Stimulated activated CD8-positive, alpha-beta memory T cell treated with anti-CD3 and anti-CD28 coated beads, Interleukin-4, amount 100 ng/mL, for 48 hours (primary cell): Measurements from ENCODE around the gene TRAF3IP1.
"Not testable (repeated sequence)": the region's sequence is repeated elsewhere in the genome, so short reads cannot be mapped to it uniquely, and the experiment has no call there.

Experiments used
- DNase-seq: peaks from one replicate; pipeline ENCODE4 v3.0.0-alpha.2; 2020

Gene TRAF3IP1

DNA sequence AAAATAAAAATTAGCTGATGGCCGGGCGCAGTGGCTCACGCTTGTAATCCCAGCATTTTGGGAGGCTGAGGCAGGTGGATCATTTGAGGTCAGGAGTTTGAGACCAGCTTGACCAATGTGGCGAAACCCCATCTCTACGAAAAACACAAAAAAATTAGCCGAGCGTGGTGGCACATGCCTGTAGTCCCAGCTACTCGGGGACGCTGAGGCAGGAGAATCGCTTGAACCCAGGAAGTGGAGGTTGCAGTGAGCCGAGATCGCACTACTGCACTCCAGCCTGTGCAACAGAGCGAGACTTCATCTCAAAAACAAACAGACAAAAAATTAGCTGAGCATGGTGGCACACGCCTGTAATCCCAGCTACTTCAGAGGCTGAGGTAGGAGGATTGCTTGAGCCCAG lies 9.6 kb upstream of the TRAF3IP1 start:
- DNase-seq = not testable (repeated sequence)

DNA sequence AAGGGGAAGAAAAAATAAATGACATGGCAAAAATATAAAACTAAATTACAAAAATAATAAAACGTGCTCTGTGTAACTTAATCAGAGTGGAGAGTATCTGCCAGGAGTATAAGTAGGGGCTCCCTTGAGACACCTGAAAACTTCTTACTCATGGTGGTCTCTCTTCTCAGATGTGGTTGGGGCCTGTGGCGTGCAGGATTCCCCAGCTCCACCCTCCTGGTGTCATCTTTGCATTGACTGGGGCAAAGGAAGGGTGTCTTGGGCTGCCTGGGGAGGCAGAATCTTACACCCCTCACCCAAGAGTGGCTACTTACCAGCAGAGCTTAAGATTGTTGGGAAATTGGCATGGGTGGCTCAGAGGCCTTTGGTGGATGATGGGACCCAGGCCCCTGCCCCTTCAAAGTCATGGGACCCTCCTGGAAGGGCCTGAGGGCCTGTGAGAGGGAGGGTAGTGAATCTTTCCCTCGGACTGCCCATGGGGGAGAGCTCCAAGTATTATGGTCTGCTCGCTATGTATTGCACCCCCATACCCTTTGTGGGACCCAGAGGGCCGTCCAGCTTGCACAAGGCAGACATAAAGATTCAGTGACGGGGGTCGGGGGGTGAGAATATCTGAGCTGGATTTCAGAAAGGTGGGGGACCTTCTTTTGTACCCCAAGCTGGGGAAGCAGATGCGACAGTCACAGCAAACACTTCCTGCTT lies 6.9 kb upstream of the TRAF3IP1 start:
- peak; percentile 44 for DNase-seq

DNA sequence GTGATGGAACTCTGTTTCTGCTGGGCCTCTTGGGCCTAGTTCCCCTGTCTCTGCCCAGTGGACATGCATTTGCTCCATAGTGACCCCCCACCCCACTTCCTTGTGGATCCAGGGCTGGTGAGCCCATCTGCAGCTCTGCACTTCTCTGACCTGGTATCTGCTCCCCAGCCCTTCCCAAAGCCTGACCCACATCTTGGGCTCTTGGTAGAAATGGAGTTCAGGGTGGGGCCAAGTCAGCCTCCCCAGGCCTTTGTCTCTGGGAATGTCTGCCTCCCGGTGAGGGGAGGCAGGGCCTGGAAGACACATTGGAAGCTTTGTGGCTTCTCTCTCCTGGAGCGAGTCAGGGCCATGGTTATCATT lies 6.3 kb upstream of the TRAF3IP1 start:
- no peak for DNase-seq

DNA sequence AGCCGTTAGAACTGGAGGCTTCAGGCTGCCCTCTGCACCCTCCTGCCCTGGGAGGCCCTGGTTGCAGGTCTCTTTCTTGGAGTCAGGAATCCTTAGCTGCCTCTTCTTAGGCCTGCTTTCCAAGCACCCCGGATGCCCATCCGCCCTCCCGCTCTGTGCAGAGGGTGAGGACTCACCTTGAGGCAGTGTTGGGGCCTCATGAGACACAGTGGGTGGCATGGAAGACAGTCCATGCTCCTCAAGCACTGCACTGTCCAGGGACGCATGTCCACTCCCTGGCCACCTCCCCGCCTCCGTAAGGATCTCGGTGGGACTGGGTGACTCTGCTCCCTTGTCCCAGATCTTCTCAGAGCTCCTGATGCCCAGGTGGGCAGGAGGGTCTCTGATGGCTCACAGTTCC lies 5.7 kb upstream of the TRAF3IP1 start:
- DNase-seq = no peak

DNA sequence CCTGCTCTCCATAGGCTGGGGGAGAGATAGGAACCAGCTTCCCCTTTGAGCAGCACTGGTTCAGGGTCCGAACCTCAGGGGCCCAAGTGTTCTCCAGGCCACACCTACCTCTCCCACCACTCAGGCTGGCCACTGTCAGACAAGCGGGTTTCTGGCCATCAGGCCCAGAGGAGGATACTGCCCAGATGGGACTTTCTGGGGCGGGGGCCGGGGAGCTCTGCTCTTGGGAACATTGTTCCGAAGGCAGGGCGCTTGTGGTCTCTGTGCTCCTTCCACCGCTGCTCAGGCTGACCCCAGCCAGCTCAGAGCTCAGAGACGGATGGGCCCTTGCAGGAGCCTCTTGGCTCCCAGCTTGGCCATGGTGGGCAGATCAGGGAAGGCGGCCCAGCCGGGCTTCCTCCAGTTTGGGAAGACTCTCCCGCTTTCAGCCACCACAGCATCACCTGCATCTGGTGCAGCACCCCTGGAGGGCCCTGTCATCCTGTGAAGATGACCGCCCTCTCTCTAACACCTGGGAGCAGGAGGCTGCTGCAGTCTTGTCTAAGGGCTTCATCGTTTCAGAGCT lies 5.2 kb upstream of the TRAF3IP1 start:
- DNase-seq = no peak

DNA sequence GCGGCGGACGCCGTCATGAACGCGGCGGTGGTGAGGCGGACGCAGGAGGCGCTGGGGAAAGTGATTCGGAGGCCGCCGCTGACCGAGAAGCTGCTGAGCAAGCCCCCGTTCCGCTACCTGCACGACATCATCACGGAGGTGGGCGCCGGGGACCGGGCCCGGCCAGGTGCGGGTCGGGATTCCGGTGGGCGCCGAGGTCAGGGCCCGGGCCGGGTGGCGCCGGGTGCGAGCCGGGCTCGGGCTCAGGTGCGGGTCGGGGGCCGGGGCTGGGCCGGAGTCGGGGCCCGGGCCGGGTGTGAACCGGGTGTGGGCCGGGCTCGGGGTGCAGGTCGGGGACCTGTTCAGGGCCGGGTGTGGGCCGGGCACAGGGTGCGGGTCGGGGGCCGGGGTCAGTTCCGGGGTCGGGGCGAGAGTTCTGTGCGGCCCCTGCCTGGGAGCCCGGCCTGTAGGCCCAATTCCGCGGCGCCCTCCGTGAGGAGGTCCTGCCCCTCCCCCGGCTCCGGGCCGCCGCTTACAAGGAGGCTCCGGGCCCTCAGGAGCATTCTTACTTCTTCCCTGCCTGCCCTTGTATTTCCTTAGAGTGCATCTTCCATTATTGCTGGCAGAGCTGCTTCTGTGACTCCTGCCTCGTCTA lies 447 bp downstream of the TRAF3IP1 start:
- DNase-seq = no peak

DNA sequence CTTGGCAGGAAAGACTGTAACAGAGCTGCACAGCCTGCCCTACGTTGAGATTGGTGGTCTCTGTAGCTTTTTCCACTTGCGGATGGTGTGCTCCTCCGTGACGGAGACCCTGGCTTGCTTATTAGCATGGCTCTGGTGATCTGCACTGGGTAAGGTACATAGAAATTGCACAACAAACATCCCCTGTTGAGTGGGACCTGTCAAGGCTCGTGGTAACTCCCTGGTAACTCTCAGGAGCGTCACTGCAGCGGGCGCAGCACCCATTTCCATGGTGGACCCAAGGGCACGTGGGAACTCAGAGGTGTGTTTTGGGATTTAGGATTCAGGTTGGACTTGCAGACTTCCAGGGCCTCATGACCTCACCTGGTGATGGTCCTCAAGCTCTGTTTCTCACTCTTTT lies 1.1 kb downstream of the TRAF3IP1 start:
- no peak for DNase-seq

DNA sequence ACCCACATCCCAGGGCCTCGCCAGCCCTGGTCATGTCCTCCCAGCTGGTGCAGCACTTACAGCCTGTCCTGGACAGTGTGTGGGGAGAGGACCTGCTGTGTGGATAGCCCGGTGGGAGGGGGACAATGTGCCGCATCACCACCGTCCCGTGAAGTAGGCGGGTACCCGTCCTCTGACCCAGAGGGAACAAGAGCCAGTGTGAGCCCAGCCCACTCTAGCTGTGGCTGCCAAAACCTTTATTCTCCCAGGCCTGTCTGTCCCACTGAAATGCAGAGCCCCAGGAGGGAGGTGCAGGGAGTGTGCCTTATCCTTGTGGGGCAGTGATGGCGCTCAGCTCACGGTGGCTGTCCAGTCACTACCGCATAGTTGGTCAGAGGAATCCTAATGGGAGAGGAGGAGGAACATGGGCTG lies 1.7 kb downstream of the TRAF3IP1 start:
- no peak for DNase-seq

DNA sequence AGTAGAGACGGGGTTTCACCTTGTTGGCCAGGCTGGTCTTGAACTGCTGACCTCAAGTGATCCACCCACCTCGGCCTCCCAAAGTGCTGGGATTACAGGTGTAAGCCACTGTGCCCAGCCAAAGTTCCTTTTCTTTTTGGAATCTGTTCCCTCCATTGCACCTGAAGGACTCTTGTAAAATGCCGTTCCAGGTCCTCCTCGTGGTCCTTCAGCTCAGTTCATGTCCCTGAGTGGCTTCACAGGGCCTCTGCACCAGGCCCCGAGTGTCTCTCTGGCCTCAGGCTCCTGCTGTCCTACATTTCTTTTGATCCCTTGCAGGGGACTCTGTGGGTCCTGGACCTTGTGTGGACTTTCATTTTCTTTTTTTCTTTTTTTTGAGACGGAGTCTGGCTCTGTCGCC lies 3.9 kb downstream of the TRAF3IP1 start:
- DNase-seq = not testable (repeated sequence)

DNA sequence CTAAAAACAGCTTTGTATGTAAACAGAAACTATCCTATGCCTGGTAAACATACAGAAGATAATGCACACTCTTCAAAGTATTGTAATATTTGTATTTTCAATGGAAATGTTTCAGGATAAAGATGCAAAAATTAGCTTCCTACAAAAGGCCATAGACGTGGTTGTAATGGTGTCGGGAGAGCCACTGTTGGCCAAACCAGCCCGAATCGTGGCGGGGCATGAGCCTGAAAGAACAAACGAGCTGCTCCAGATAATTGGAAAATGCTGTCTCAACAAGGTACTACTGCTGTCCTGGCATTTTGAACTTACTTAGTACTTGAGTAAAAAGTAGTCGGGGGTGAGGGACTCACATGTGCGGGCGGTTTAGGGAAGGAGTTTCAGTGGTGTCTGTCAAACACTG lies 5.4 kb downstream of the TRAF3IP1 start:
- no peak for DNase-seq

DNA sequence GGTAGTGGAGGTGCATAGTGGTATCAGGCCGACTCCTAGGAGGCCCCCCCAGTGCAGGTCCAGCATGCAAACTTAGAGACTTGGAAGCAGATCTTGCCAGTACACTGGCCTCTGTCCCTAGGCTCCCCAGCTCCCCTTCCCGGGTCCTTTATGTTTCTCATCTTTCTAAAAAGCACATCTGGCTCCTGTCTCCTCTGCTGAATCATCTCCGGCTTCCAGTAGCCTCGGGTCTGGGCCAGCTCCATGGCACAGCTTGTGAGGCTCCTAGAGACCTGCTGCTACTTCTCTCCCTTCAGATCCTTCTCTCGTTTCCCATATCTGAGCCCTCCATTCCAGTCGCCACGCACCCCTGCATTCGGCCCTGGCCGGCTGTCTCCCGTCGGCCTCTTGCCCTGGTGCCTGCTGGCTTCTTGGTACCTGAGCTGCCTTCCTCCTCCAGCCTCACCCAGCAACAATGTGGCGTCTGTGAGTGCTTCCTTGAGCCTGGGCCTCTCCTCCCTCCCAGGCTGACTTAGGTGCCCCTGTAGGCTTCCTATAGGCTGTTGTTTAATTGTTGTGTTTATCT lies 6.6 kb downstream of the TRAF3IP1 start:
- no peak for DNase-seq

DNA sequence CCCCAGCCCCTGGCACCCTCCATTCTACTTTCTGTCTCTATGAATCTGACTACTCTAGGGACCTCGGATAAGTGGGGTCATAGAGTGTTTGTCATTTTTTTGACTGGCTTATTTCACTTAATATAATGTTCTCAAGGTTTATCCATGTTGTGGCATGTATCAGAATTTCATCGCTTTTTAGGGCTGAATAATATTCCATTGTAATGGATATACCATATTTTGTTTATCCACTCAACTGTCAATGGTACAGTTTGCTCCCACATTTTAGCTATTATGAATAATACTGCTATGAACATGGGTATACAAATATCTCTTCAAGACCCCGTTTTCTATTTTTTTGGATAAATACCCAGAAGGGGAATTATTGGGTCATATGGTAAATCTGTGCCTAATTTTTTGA lies 7.4 kb downstream of the TRAF3IP1 start:
- no peak for DNase-seq

DNA sequence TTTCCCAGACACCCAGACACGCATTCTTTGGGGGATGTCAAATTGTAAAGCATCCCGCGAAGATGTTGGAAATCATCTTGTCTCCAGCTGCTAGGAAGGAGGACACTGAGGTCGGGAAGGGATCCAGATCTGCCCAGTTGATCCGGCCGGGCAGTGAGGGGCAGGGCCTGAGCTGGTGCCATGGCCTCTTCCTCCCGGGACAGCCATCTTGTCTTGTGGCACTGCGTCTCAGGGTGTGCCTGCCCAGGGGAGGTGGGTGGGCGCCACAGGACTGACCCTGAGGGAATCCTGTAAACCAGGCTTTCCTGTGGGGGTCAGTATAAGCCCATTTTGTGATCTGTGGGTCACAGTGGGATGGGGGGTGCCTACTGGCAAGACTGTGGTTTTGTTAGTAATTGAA lies 10.1 kb downstream of the TRAF3IP1 start:
- DNase-seq = no peak

DNA sequence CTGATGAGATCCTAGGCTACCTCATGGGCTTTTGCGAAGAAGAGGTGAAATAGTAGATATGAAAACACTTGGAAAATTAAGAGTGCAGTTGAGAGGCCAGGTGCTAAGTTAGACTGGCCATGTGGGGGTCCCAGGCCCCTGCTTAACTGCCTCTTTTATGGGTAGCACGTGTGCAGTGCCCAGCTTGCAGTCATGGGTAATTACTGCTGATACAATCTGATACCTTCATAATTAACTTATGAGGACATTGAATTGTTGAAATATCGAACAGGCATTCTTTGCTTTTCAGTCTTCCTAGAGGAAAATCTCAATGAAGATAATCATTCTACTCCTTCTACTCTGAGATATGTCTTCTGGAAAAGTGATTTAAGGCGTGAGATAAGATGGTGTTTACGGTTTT lies 11.6 kb downstream of the TRAF3IP1 start:
- no peak for DNase-seq

DNA sequence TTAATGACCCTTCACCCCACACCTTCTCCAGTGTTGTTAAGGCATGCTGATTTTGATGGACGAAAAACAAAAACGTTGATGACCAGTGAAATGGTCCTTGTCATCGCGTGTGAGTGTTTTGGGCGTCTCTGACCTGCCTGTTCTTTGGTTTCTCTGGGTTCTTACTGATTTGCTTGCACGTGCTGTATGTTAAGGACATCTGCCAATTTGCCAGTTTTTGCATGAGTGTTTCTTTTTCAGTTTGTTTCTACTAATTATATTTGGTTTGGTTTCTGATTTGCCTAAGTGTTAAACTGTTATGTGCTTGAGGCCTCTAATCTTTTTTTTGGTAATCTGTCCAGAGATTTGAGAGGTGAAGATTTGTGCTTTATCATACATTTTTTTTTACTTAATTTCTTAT lies 14.6 kb downstream of the TRAF3IP1 start:
- DNase-seq = no peak

DNA sequence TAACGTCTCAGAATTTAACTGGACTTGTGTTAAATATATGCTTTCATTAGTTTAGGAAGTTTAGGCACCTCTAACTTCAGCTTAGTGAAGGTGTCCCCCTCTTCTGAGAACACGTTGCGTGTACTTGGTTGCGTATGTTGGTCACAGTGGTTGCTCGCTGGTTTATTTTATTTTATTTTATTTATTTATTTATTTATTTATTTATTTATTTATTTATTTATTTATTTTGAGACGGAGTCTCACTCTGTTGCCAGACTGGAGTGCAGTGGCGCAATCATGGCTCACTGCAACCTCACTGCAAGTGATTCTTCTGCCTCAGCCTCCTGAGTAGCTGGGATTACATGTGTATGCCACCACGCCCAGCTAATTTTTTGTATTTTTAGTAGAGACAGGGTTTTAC lies 15.3 kb downstream of the TRAF3IP1 start:
- not testable (repeated sequence) for DNase-seq

DNA sequence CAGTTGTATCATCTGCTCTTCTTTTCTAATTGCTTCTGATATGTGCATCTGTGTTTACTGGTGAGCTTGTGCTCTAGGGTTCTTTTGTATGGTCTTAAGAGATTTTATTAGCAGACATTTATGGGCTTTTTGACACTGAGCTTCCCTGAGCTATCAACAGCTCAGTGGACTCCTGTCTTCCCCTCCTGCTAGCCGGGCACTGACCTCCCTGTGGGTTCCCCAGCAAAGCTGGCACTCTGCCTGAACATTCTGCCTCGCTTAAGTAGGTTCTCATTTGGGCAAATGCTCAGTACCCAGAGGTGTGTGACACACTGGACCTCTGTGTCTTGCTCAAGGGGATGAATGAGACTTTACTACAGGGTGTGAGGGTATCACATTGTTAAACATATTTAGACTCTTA lies 15.8 kb downstream of the TRAF3IP1 start:
- DNase-seq = no peak

DNA sequence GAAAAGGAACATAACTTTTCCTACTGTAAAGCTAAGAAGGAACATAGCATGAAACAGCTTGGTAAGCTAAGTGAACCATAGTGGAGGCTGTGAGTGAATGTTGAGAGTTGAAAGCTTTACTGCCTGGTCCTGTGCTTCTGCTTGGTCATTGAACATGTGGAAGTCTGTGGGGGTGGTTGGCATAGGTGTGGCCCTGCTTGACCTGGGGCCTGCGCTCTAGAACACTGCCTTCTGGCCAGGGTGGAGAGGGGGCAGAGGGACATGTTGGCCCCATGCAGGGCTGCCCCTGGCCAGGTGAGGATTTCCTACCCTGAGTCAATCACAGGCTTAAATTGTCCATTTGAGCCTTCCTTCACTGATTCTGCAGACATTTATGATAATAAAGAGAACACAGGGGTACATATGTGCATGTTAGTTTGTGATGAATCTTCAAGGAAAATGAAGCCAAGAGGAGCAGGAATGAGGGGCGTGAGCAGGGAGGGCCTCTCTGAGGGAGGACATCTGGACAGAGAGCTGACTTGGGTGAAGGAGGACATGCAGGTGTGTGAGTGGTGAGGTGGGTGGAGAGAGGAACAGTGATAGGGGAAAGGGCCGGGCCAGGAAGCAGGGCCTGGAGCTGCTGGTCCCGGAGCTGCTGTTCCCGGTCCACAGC lies 16.6 kb downstream of the TRAF3IP1 start:
- DNase-seq = no peak

DNA sequence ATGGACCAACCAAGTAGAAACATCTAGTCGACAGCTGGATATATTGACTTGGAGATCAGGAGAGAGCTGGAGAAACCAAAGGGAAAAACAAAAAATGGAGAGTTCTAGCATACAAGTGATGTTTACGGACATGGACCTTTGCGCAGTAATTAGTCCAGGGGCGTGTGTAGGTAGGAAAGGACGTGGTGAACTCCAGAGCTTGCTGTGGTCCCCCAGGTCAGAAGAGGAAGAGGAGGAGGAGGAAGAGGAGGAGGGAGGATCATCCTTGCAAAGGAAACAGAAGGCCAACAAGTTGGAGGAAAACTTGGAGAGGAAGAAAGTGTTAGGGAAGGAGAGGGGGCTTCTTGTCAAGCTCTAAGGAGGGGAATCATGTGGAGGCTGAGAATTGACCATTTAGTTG lies 17.5 kb downstream of the TRAF3IP1 start:
- no peak for DNase-seq

DNA sequence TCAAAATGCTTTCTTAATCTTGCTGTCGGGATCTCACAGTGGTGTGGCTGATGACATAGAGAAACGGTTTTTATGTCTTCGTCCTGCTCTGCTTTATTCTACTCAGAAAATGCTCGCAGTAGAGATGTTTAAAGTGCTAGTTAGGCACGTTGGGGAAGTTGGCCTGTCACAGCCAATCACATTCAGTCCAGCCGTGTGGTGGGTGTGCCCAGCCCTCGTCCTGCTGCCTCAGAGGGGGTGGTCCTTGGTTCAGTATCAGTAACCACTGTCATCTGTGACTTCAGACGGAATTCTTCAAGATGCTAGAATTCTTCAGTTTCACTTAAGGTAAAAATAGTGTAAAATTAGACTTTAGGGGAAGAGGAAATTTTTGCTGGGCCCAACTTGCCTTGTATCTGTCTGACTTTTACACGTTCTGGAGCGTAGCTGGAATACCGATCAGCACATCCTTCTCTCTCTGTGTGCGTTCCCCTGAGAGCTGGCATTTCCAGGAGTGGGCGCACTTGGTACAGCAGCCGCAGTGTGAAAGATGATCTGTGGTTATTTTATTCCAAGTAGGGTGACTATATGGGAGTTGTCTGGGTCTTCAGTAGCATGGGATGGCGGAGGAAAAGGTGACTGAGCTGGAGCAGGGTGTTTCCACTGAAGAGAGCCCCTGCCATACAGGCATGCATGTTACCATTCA lies 18.5 kb downstream of the TRAF3IP1 start:
- DNase-seq = no peak

DNA sequence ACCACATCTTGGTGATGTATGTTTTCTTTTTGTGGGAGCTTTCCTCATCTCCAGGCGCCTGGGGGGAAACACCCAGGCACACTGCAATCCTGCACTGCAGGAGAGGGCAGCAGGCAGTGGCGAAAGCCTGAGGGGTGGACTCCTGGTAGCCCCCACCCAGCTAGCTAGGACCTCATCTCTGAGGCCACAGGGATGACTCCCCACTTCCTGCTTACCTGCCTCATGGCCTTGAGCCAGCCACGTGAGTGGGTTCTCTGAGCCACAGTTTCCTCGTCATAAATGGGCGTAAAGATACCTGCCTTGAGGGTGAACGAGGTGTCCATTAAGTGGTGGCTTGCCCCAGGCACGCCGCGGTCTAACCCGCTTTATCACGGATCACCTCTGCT lies 19.1 kb downstream of the TRAF3IP1 start:
- DNase-seq = no peak

DNA sequence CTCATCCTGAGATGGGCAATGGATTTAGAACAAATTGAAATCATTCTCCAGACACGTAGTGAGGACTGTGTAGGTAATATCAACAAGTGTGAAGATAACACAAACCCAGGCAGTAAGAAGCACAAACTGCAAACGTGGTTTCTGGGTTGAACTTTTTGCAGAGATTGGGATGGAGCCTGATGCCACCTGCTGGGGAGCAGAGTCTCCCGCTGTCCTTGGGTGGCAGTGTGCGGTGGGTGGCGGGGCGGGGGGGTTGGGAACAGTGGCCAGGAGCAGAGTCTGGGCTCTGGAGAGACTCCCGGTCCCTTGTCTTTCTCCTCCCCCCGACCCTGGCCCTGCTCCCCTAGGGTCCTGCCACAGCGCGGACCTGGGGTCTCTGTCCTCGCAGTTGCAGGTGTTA lies 19.5 kb downstream of the TRAF3IP1 start:
- no peak for DNase-seq

DNA sequence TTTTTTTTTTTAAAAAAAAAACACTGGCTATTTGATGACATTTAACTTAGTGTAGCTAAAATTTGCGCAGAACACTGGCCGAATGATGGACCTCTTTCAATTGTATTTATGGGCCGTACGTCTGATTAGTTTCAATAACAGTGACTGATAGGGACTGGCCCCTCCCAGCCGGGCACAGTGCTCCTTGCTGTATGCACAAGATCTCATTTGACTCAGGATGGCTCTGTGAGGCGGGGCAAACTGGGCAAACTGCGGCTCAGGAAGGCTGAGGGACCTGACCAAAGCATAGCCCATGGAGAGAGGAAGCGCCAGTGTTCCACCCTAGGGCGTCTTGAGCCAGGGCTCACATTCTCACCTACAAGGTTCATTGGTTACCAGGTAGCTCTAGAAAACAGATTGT lies 21.2 kb downstream of the TRAF3IP1 start:
- DNase-seq = no peak
